HepG2 (cell line): ENCODE measurements around the gene NFAT5. TPM values are rescaled to one million over a fixed set of nuclear protein-coding genes. Genes with fewer than 3 reads are reported as not detected.

Experiments used
- ARID2 ChIP-seq: sonication (generic); formaldehyde crosslinking; IDR thresholded peaks from 2 replicates; pipeline ENCODE4 v1.8.1; 2022; ENCODE audit warnings: mild to moderate bottlenecking, missing genetic modification reagents, borderline replicate concordance
- FOXM1 ChIP-seq: sonication (generic); formaldehyde crosslinking; IDR thresholded peaks from 2 replicates; pipeline ENCODE4 v1.5.0; 2020; ENCODE audit warnings: missing genetic modification reagents
- HNRNPL ChIP-seq: fragments of 200-400 bp; formaldehyde crosslinking; IDR thresholded peaks from 2 replicates; pipeline ENCODE4 v1.6.1; 2017; ENCODE audit warnings: mild to moderate bottlenecking, low read depth, low read length
- MAFK ChIP-seq, 2 experiments: IDR thresholded peaks in 1 of 2; conservative IDR thresholded peaks in 1 of 2; 2 replicates each; pipeline ENCODE4 v1.6.1; 2011; ENCODE audit warnings: improper control_type of control experiment in 2 of 2, low read length in 2 of 2
- NFYC ChIP-seq: IDR thresholded peaks from 2 replicates; pipeline ENCODE4 v1.6.1; 2016; ENCODE audit warnings: missing genetic modification reagents, missing compliant biosample characterization
- RBM22 ChIP-seq: fragments of 200-400 bp; formaldehyde crosslinking; optimal IDR thresholded peaks from 2 replicates; pipeline ENCODE3; 2017; ENCODE audit warnings: mild to moderate bottlenecking, low read length, moderate library complexity
- REL ChIP-seq: sonication (generic); formaldehyde crosslinking; conservative IDR thresholded peaks from 2 replicates; pipeline ENCODE4 v1.8.0; 2022; ENCODE audit warnings: mild to moderate bottlenecking, missing genetic modification reagents, moderate library complexity
- RERE ChIP-seq: IDR thresholded peaks from 2 replicates; pipeline ENCODE4 v1.6.1; 2016; ENCODE audit warnings: low read depth, missing genetic modification reagents, missing compliant biosample characterization
- SRSF9 ChIP-seq: fragments of 200-400 bp; formaldehyde crosslinking; IDR thresholded peaks from 2 replicates; pipeline ENCODE4 v1.6.1; 2018; ENCODE audit warnings: borderline replicate concordance, mild to moderate bottlenecking, low read depth, low read length; ENCODE audit not compliant: insufficient read depth, poor library complexity, severe bottlenecking
- ZBTB10 ChIP-seq: sonication (generic); formaldehyde crosslinking; IDR thresholded peaks from 2 replicates; pipeline ENCODE4 v1.4.0; 2020; ENCODE audit warnings: missing genetic modification reagents, borderline replicate concordance
- ZNF30 ChIP-seq: sonication (generic); formaldehyde crosslinking; IDR thresholded peaks from 2 replicates; pipeline ENCODE4 v1.5.0; 2020; ENCODE audit warnings: mild to moderate bottlenecking, missing genetic modification reagents
- ZNF616 ChIP-seq: sonication (generic); formaldehyde crosslinking; IDR thresholded peaks from 2 replicates; pipeline ENCODE4 v1.5.0; 2020; ENCODE audit warnings: low read depth, mild to moderate bottlenecking, missing genetic modification reagents
- polyA plus RNA-seq, 8 experiments: library from polyadenylated mRNA; depleted of rRNA in 3 of 8; stranded (reverse) in 7 of 8; unstranded in 1 of 8; fragments of >200 nt; fragmentation: Illumina TruSeq in 4 of 8; extraction: Trizol in 4 of 8; gene quantifications; 2 replicates each; pipeline versions ENCODE4 v1.2.1 to v1.2.3, GENCODE V29; 2011 to 2016; ENCODE audit warnings: low read depth in 4 of 8, missing spikeins in 1 of 8, mixed read lengths in 1 of 8; ENCODE audit not compliant: insufficient read depth in 1 of 8
- total RNA-seq, 5 experiments: library from RNA; depleted of rRNA; stranded (reverse); fragments of >200 nt; fragmentation: Illumina TruSeq; extraction: Trizol; gene quantifications; 2 replicates each; pipeline ENCODE4 v1.2.3, GENCODE V29; 2016; ENCODE audit warnings: low read depth in 1 of 5
- TF ChIP-seq, protein P1 (sequence below): sonication (generic); formaldehyde crosslinking; IDR thresholded peaks from 2 replicates; pipeline ENCODE4 v1.4.0; 2020; ENCODE audit warnings: missing genetic modification reagents

NFAT5 gene
- total and polyA plus RNA-seq, 2 of the 13 experiments (the other 11 are each of a cell fraction or from before 2014, with no cell fraction given), result 20.5 to 54.3 TPM

DNA sequence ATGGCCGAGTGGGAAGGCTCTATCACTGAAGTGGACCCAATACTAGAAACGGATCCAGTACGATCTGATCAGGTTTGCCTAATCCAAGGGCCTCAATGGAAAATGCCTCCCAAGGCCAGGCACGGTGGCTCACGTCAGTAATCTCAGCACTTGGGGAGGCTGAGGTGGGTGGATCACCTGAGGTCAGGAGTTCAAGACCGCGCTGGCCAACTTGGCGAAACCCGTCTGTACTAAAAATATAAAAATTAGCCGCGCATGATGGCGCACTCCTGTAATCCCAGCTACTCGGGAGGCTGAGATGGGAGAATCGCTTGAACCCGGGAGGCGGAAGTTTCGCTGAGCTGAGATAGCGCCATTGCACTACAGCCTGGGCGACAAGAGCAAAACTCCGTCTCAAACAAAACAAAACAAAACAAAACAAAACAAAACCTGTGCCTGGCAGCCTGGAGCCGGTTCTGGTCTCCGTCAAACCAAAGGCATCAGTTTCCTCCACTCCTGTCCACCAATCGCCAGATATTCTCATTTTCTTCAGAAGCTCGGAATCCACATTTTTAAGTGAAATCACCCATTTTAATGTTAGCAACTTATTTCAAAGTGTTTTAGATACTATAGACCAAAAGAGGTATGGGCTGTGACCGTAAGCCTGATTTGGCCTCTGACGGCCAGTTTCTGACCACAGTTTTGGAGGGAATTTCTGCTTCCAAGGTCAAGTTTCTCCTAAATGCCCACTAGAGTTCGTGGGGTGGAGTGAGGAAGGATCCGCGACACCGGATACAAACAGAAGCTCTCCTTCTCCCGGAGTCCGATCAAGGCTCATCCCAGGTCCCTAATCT lies 159.9 kb downstream of the NFAT5 start (continued):
- TF ChIP-seq RERE, result no peak
- TF ChIP-seq NFYC (CRISPR knock-in tag), result no peak
- no peak for TF ChIP-seq ZNF616 (CRISPR knock-in tag)
- TF ChIP-seq ZBTB10 (CRISPR knock-in tag), result no peak
- no peak for TF ChIP-seq FOXM1 (CRISPR knock-in tag)
- TF ChIP-seq ZNF30, result no peak
- TF ChIP-seq, protein P1, sequence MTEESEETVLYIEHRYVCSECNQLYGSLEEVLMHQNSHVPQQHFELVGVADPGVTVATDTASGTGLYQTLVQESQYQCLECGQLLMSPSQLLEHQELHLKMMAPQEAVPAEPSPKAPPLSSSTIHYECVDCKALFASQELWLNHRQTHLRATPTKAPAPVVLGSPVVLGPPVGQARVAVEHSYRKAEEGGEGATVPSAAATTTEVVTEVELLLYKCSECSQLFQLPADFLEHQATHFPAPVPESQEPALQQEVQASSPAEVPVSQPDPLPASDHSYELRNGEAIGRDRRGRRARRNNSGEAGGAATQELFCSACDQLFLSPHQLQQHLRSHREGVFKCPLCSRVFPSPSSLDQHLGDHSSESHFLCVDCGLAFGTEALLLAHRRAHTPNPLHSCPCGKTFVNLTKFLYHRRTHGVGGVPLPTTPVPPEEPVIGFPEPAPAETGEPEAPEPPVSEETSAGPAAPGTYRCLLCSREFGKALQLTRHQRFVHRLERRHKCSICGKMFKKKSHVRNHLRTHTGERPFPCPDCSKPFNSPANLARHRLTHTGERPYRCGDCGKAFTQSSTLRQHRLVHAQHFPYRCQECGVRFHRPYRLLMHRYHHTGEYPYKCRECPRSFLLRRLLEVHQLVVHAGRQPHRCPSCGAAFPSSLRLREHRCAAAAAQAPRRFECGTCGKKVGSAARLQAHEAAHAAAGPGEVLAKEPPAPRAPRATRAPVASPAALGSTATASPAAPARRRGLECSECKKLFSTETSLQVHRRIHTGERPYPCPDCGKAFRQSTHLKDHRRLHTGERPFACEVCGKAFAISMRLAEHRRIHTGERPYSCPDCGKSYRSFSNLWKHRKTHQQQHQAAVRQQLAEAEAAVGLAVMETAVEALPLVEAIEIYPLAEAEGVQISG (CRISPR knock-in tag), result peak; percentile 45; the same call in 1 of the 2 replicates
- TF ChIP-seq SRSF9, result no peak
- TF ChIP-seq HNRNPL, result no peak
- TF ChIP-seq RBM22, result no peak
- TF ChIP-seq REL (CRISPR knock-in tag), result no peak
- TF ChIP-seq ARID2 (CRISPR knock-in tag), result no peak; the same call in 1 of the 2 replicates
- no peak for TF ChIP-seq MAFK (conservative IDR thresholded peaks at IDR 0.05 in 1 of 2, IDR thresholded peaks at IDR 0.05 in 1 of 2; ENCODE audit: low read length in 2 of 2)
